Measurements from ENCODE around the gene OR11H12. TPM values are rescaled to one million over a fixed set of nuclear protein-coding genes. Genes with fewer than 3 reads are reported as not detected.

OR11H12 gene, protein sequence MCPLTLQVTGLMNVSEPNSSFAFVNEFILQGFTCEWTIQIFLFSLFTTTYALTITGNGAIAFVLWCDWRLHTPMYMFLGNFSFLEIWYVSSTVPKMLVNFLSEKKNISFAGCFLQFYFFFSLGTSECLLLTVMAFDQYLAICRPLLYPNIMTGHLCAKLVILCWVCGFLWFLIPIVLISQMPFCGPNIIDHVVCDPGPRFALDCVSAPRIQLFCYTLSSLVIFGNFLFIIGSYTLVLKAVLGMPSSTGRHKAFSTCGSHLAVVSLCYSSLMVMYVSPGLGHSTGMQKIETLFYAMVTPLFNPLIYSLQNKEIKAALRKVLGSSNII
- not detected in 5 replicates for total RNA-seq (2022; extraction: Qiagen RNA extraction; ENCODE audit: low read depth)

DNA sequence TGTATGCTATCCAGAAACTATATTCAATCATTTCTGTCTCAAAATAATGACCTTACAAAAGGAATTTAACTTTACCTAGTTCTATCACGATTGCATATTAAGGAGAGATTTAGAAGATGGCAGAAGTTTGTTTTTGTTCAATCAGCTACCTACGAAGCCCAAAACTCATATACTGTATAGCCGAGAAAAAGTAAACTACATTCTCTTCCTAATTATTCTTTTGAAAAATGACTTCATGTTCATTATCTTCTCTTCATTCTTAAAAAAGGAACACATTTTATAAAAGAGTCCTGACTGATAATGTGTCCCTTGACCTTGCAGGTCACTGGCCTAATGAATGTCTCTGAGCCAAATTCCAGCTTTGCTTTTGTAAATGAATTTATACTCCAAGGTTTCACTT lies at the start of gene OR11H12:
Gene OR11H12 (plus strand): TSS at position 301 of the 400 bp plus-strand sequence. CDS start 0 bp downstream, at position 301.

Measured in A549 treated with GW870086 at 1 μM for 4 hours (cell line).